Muscle of back (tissue), 11 donors: Measurements from ENCODE around the gene AMPH. TPM values are rescaled to one million over a fixed set of nuclear protein-coding genes. Genes with fewer than 3 reads are reported as not detected.
A peak's percentile ranks its signal among the peaks of the same experiment; 100 is the strongest.
"Not testable (repeated sequence)": the region's sequence is repeated elsewhere in the genome, so short reads cannot be mapped to it uniquely, and the experiment has no call there.

Source experiments
- DNase-seq, 3 donors: peaks; one replicate each; pipeline versions ENCODE4 v3.0.0 to v3.0.0-alpha.2; 2013
- polyA plus RNA-seq, 10 donors: library from polyadenylated mRNA; unstranded; fragments of 120-200 nt; gene quantifications; one replicate each; pipeline ENCODE4 v1.2.1, GENCODE V29; 2013; ENCODE audit not compliant: insufficient read length in 10 of 10

AMPH gene
- polyA plus RNA-seq, 10 donors, result 6.0 to 13.7 (median 10.2) TPM

- DNase-seq, result peak; percentile 9 to 54 (median 48)
Measured at GRCh38 chr7:38629651-38630510, 1.3 kb downstream of the AMPH start.

GRCh38 chr7:38628630-38629385 is 2.4 kb downstream of the AMPH start:
- peak in 1 of 3 donors; percentile 74 for DNase-seq

GRCh38 chr7:38625866-38626265 is 5.3 kb downstream of the AMPH start:
- DNase-seq, result no peak

DNA sequence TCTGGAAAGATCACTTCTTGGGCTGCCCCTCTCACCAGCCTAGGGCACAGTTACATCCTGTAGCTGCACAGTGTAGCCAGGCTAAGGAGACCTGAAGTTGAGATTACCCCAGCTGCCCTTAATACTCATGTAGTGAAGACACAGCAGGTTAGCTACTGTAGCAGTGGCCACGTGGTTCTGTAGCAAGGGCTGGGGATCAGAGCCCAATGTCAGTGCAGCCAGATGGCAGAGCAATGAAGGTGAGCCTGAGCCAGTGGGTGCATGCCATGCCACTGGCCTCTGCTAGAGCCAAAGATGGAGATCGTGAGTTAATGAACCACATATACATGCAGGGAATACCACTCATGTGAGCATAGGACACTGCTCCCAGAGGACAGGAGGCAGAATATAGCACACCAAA is 15.5 kb downstream of the AMPH start:
- no peak for DNase-seq

GRCh38 chr7:38607466-38607865 is 23.7 kb downstream of the AMPH start:
- DNase-seq, result no peak

- DNase-seq, result no peak
Measured at GRCh38 chr7:38600741-38601140, 30.4 kb downstream of the AMPH start.

DNA sequence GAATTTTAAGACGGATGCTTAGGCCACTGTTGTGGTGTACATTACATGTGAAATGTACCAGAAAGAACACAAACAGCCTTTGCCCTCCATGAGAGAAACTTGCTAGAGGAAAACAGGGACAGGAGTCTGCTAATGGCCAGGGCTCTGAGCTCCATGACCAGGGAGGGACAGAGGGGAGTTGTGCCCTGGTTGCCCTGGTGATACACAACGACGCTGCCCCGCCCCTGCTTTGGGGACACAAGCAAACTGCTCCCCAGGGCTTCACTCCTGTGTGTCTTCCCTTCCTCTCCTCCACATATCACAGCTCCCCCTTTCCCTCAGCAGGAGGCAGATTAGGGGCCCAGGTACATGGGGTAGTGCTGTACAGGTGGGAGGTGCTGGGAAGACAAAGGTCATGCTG is 36.2 kb downstream of the AMPH start:
- no peak for DNase-seq

DNA sequence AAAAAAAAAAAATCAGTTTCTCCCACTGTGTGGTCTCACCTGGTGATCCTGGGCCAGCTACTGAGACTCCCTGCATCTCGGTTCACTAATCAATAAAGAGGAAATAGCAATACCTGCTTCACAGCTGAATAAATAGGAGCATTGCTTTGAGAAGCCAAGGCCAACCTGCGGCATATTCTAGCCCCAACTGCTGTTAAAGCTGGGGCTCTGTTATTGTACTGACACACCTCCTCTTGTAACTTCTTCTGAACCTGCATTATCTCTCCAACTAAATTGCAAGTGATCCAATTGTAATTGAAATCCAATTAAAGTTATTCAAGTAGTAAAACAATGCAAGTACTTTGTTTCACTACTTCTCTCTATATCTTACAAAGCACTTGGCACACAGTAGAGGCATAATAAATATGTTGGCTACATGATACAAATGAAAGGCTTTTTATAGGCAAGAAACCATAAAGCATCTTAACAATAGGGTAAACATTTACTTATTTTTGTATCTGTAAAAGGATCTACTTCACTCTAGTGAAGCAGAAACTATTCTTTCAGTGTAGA is 38.4 kb downstream of the AMPH start:
- DNase-seq, result no peak

DNA sequence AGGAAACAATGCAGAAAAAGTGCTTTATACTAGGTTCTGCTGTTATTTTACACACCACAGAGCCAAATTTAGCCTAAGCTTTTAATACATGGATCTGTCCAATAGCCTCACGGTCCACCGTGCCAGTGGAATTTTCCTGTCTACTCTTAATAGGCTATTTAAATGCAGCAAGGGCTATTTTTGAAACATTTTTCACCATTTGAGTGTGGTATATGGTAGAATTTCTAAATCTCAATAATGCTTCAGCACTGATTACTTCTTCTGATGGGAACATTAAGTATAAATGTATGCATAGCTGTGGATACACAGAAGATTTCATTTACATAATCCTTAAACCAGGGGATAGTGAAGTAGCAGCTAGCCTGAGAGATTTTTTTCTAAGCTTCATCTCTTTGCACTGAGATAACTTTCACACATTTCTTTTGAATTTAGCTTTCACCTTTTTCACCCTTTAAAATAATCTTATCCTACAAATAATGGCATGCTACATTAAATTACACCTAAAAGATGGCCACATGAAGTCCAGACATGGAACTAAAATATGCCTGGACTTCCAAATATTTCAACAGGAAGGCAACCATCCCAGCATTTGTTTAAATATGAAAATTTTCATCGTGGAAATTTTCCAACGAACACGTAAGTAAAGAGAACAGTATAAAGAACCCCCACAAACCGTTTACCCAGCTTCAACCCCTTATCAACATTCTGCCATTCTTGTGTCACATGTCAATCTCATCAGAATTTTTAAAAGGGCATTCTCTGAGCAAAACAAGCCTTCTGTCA is 45.4 kb downstream of the AMPH start:
- DNase-seq, result peak in 2 of 3 donors; percentile 16 to 22

DNA sequence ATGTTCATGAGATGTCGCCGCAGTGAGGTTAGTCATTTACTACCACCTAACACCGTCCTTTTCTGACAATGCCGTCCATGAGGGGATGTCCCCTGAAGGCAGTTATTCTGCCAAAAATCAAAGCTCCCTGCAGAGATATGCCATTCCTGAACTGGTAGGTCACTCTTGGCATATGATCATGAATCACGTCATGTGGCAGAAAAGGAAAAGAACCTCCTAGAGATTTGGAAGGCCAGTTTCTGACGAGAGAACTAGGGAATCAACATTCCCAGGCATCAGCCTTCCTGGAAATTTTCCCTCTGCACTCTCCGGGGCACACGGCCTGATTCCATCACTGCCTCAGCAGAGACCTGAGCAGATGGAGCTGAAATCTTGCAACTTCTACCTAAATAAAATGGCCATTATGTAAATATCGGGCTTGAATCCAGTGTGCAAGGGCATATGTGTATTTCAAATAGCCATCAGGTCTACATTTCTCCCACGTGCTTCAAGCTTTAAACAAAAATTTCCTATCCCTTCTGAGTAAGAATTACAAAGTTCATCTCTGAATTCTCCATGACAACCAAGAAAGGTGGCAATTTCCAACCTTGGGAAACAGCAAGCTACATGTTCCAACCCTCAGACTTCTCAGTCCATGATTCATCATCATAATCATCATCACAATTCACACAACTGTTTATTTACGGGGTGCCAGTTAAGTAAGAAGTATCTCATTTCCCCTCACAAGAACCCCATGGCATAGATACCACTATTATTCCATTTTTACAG is 46.5 kb downstream of the AMPH start:
- peak; percentile 34 to 62 (median 37) for DNase-seq

- no peak for DNase-seq
Measured at GRCh38 chr7:38580485-38580884, 50.7 kb downstream of the AMPH start.

- no peak for DNase-seq
Measured at GRCh38 chr7:38574086-38574485, 57.1 kb downstream of the AMPH start.

GRCh38 chr7:38571620-38572019 is 59.6 kb downstream of the AMPH start:
- not testable (repeated sequence) for DNase-seq

DNA sequence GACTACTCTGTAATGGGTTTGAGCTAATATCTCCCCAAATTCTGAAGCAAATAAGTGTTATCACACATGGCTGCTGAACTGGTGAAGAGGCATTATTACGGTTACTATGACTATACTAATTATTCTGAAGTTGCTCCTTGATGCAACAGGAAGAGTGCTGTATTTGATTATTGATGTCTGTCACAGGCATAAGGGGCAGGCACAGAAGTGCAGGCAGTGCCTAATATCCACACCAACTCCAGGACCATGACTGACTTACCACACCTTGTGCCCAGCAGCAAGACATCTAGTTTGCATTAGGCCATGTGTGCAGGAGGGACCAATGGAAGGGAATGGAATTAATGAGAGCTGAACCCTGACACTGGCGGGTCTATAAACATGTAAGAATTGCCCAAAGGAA is 62.7 kb downstream of the AMPH start:
- DNase-seq, result no peak

- DNase-seq, result no peak
Measured at GRCh38 chr7:38565289-38565688, 65.9 kb downstream of the AMPH start.

DNA sequence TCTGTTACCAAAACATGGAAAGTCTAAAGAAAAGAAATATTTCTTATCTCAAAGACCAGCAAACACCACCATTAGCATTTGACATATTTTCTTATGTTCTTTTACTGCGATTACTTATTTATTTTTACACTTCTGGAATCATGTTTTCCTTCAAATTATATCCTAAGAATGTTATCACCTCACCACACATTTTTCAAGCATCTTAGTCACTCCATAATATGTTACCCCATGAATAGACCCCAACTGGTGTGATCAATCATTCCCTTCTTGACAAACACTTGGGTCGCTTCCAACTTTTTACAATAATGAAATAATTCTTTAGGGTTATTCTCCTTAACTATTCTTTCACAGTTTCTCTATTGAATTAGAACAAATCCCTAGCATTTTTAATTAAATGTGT is 67.4 kb downstream of the AMPH start:
- DNase-seq, result no peak

GRCh38 chr7:38561166-38561565 is 70.0 kb downstream of the AMPH start:
- DNase-seq, result peak in 1 of 3 donors; percentile 32

DNA sequence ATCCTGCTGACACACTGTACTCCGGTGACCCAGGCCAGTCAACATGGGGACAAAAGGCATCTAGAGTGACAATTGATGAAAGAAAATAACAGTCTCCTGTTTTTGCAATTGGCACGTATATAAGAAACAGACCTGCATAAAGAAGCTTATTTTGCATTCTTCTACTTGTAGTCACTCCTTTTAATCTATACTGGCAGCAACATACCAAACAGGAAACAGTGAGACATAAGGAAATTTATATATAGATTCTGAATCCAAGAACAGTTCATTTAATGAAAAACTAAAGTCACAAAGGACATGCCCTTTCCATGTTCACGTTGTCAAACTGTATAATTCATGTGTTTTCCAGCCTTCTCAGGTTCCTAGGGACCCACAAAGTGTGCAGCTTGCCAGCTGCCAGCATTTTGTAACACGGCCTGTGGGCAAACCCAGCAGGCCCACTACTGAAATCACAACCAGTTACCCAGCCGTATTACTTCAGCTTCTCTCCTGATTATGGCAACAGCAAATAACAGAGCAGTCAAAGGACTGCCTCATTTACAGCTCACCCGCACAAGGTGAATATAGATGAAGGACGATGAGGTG is 72.3 kb downstream of the AMPH start:
- peak in 1 of 3 donors; percentile 20 for DNase-seq

DNA sequence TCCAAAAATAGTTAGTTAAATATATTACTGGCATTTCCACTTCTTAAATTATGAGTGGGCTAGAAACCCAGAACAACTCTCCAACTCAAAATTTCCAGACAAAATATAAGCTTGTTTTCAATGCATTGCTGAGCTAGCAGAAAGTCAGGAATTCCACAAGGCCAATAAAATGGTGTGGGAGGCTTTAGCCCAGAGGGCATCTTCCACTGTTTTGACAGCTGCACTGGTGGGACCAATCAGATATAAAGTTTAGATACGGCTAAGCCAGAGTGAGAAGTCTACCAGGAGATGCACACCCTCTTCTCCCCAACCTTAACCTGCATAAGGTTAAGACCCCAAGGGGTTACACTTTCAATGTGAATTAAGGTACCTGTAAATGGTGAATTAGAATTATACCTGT is 76.6 kb downstream of the AMPH start:
- no peak for DNase-seq

DNA sequence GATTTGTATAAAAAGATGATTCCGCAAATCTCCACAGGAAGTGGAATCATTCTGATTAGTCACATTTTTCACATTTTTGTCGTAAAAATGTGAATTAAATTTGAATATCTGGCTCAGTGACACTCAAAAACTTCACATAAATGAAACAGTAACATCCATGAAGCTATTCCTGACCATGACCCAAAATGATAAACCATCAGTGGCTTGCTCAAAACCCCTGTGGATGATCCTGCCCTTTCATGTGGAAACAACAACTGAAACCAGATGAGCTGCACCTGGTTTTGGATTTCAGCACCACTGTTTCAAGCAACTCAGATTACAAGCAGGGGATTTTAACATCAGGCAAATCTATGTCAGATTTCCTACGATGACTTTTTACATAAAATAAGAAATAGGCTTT is 80.3 kb downstream of the AMPH start:
- no peak for DNase-seq

GRCh38 chr7:38548605-38549004 is 82.6 kb downstream of the AMPH start:
- no peak for DNase-seq
